ENCODE results near the gene CHRNE.
"Not testable (repeated sequence)": the region's sequence is repeated elsewhere in the genome, so short reads cannot be mapped to it uniquely, and the experiment has no call there.

The CHRNE gene

GRCh38 chr17:4939796-4940554, 37.1 kb upstream of the CHRNE start, which contains the start of the genes RNF167 and SLC25A11:
TSS of gene RNF167 (plus strand) at chr17:4940268. CDS start at chr17:4940910, 642 bp downstream.
TSS of gene SLC25A11 (minus strand) at chr17:4940046. CDS start at chr17:4939910, 136 bp downstream.
- peak; percentile 98 for DNase-seq (ENCODE audit: low spot score)

GRCh38 chr17:4939546-4939795, 36.6 kb upstream of the CHRNE start:
- DNase-seq (ENCODE audit: low spot score) = no peak

GRCh38 chr17:4938688-4939545, 36.0 kb upstream of the CHRNE start:
- peak; percentile 1 for DNase-seq (ENCODE audit: low spot score)

- DNase-seq (ENCODE audit: low spot score) = peak; percentile 4
Observed at GRCh38 chr17:4938069-4938491, 35.2 kb upstream of the CHRNE start.

GRCh38 chr17:4937553-4937952, 34.7 kb upstream of the CHRNE start:
- peak; percentile 0 for DNase-seq (ENCODE audit: low spot score)

GRCh38 chr17:4936436-4936835, 33.5 kb upstream of the CHRNE start:
- DNase-seq (ENCODE audit: low spot score) = peak; percentile 0

GRCh38 chr17:4935650-4936049, 32.8 kb upstream of the CHRNE start:
- no peak for DNase-seq (ENCODE audit: low spot score)

GRCh38 chr17:4934173-4934979, 31.5 kb upstream of the CHRNE start:
- no peak for DNase-seq (ENCODE audit: low spot score)

GRCh38 chr17:4933646-4934045, 30.7 kb upstream of the CHRNE start:
- DNase-seq (ENCODE audit: low spot score) = no peak

- no peak for DNase-seq (ENCODE audit: low spot score)
Observed at GRCh38 chr17:4932756-4933155, 29.9 kb upstream of the CHRNE start.

GRCh38 chr17:4931963-4932362, 29.1 kb upstream of the CHRNE start, which contains the start of gene GP1BA:
TSS of gene GP1BA (plus strand) at chr17:4932277. CDS start at chr17:4932605, 328 bp downstream.
- no peak for DNase-seq (ENCODE audit: low spot score)

- no peak for DNase-seq (ENCODE audit: low spot score)
Observed at GRCh38 chr17:4928881-4929280, 26.0 kb upstream of the CHRNE start.

- DNase-seq (ENCODE audit: low spot score) = not testable (repeated sequence)
Observed at GRCh38 chr17:4926577-4927335, 23.9 kb upstream of the CHRNE start.

- no peak for DNase-seq (ENCODE audit: low spot score)
Observed at GRCh38 chr17:4921320-4921719, 18.4 kb upstream of the CHRNE start.

GRCh38 chr17:4920351-4921048, 17.6 kb upstream of the CHRNE start:
- DNase-seq (ENCODE audit: low spot score) = no peak

GRCh38 chr17:4919511-4920047, 16.7 kb upstream of the CHRNE start:
- DNase-seq (ENCODE audit: low spot score) = no peak

GRCh38 chr17:4914551-4914950, 11.7 kb upstream of the CHRNE start:
- DNase-seq (ENCODE audit: low spot score) = not testable (repeated sequence)

GRCh38 chr17:4913994-4914393, 11.1 kb upstream of the CHRNE start:
- no peak for DNase-seq (ENCODE audit: low spot score)

GRCh38 chr17:4908711-4909496, 6.0 kb upstream of the CHRNE start:
- DNase-seq (ENCODE audit: low spot score) = peak; percentile 66

GRCh38 chr17:4908301-4908700, 5.4 kb upstream of the CHRNE start:
- no peak for DNase-seq (ENCODE audit: low spot score)
